HG03196 (cell line): ENCODE measurements around the gene PDGFC.
"Not testable (repeated sequence)": the region's sequence is repeated elsewhere in the genome, so short reads cannot be mapped to it uniquely, and the experiment has no call there.

Experiments used
- ATAC-seq: cut with Tn5 transposase; IDR thresholded peaks from one replicate; pipeline ENCODE4 v1.9.1; 2021; ENCODE audit not compliant: unreplicated experiment

The PDGFC gene

DNA sequence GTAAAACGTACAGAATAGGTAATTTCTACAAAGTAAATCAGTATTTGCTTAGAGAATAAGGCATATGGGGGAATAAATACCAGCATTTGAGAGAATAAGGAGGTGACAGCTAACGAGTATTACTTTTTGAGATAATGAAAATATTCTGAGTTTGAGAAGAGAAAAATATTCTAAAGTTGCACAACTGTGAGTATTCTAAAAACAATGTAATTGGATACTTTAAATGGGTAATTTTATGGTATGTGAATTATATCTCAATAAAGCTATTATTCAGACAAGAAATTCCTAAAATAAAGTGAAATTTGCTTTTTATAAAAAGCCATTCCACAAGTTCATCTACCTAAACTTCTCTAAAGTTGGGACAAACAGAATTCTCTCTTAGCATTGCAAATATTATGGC, 62.6 kb downstream of the PDGFC start:
- ATAC-seq: no peak

DNA sequence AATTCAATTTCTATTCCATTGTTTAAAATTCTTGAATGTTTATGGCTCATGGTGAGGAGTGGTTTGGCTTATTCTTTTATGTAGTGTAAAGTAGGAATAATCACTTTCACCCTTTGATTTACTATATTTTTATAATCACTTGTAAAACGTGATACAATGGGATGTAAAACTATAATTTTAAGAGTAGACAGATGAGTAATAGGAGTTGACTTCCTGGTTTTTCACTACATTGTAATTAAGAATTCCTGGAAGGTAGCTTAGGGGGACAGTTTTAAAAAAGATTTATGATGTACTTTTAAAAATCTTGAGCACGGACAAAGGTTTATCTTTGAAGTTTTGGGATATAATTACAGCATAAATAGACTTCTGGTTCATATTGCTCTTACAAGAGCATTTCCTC, 65.3 kb downstream of the PDGFC start:
- ATAC-seq: no peak

DNA sequence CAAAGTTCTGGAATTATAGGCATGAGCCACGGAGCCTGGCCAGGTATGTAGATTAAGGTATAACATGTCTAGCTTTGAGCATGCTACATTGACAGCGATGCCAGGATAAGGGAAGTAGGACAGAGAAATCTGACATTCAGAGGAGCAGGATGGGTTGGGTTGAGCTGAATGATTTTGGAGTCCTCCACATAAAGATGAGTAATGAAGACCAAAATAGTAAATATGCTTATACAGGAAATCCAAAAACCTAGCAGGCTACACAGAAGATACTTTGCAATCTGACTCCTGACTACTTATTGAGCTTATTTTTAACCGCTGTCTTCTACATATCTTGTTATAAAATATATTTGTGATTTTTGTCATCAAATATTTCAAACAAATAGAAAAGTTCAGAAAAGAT, 69.7 kb downstream of the PDGFC start:
- ATAC-seq: no peak

DNA sequence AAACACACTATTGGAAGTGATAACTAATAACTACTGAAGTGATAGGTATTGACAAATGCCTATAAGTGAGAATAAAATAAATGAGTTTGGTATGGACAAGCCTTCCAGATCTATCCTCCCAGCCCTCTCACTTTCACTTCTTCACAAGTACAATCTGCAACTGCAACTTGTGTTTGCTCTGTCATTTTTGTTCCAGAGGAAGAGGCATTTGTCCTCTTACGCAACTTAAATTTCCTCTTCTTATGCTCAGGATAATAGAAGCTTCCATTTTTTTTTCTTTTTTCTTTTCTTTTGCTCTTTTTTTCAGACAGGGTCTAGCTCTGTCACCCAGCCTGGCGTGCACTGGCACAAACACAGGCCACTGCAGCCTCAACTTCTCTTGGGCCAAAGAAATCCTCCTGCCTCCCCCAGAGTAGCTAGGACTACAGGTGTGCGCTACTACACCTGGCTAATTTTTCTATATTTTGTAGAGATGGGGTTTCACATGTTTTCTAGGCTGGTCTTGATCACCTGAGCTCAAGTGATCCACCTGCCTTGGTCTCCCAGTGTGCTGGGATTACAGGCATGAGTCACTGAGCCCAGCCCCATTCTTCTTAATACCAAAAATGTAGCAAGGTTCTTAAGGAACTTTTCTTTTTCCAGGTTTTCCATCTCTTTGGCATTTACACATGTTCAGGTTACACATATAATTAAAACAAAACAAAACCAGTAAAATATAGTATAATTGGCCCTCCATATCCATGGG, 73.1 kb downstream of the PDGFC start:
- no peak for ATAC-seq

DNA sequence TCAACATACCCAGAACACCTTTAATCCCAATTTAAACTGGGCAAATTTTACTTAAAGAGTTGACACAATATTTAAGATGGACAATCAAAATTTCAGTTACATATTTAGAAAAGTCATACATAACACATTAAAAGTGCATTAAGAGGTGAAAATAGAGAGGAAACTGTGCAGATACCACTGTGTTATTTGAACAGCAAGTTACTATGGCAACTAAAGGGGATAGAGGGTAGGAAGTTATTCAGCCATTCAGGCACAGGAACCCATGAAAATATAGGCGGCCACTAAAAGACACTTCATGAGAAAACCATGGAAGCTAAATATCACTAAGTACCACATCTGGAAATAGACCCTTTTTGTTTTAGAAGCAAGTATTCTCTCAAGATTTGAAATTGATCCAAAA, 75.1 kb downstream of the PDGFC start:
- no peak for ATAC-seq

DNA sequence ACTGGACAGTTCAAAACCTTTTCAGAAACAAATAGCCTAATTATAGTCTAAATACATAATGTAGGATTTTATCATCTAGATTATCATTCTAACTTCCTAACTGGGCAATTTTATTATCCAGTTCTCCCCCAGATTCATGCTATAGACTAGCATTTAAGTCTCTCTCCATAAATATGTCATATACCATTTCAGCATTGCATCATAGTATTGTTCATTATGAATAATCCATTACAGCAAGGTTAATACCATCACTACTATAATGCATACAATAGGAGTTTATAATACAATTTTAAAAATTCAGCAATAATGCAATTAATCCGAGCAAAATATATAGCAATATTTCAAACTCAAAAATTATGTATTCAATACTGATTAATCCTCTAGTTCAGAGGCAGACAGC, 77.4 kb downstream of the PDGFC start:
- no peak for ATAC-seq

DNA sequence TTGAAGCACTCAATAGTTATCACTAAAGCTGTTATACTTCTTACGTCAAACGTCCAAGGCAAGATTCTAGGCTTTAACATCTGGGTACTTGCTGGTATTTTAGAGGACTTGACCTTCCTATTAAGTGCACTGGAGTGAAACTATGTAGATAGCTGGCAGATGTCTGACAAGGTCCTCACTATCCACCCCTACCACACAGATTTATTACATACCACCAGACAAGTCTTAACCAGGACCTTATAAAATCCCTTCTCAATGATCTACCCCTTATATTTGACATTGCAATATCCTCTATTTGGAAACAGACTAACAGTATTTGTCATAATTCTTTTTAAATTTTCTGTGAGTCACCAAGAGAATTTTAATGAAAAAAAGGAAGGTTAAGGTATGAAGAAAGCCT, 78.8 kb downstream of the PDGFC start:
- no peak for ATAC-seq

DNA sequence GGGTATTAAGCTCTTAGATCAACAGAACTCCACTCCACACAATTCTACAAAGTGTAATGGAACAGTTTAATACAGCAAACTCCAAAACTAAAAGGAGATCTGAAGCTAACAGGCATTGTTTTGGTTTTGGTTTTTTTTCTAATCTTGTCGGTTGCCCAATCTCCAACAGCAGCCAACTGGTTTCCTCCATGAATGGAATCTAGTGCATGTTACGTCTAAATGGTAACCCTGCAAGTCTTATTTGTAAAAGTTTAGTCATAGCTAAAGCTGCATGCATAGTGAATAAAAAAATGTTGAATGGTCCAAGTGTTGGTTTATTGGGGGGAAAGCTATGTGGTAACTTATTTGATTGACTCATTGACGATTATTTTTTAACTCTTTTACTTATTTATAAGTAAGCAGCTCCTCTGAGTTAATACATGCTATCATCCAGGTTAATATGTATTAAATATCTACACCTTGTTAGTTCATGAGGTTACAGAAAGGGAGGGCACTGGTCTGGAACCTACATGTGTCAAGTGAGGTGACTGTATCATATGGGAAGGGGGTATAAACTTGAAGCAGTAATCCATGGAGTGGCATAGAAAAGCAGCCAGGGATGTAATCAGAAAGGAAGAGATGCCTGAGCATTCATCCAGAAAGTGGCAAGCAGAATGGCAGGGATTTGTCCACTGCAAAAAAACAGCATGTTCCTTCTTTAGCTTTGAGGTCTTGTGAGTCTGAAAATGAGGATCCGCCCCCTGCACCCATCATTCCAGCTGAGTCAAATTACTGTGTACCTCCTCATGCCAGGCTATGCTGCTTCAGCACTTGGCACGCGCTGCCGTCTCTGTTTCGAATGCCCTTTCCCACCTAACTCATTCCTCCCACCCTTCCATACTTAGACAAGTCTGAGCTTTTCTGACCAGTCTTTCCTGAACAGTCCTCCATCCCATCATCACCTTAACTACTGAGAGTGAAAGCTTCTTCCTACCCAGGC, 81.7 kb downstream of the PDGFC start:
- ATAC-seq: no peak

DNA sequence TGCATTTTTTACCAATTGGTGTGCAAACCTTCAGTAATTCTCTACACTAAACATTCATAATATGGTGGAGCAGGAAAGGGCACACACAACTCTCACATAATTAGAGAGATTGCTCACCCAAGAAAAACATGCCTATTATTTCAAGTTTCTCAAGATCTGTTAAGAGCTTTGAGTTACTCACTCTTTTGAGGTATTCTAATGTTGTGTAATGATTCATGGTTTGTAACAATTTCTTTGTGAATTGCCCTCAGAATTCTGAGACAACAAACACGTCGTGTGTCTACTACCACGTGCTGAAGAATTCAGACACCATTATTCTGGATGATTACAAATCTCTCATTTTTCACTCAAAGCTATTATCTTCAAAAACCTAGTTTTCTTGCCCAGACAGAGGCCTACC, 82.8 kb downstream of the PDGFC start:
- ATAC-seq: no peak

- no peak for ATAC-seq
Measured at GRCh38 chr4:156886481-156886880, 85.1 kb downstream of the PDGFC start.

DNA sequence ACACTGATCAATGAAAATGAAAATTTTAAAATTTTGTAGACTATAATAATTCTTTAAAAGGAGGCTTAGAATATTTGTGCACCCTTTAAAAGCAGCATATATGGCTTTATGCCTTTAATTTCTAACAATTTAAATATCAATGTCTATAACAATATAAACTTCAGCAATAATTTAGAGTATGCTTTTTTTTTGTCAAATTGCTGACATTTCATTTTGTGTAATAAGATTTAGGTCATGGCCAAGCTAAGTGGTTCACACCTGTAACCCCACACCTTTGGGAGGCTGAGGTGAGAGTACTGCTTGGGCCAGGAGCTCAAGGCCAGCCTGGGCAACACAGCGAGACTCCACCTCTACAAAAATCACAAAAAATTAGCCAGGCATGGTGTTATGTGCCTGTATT, 86.2 kb downstream of the PDGFC start:
- no peak for ATAC-seq

- no peak for ATAC-seq
Measured at GRCh38 chr4:156884183-156884582, 87.4 kb downstream of the PDGFC start.

GRCh38 chr4:156875704-156876103, 95.9 kb downstream of the PDGFC start:
- no peak for ATAC-seq

DNA sequence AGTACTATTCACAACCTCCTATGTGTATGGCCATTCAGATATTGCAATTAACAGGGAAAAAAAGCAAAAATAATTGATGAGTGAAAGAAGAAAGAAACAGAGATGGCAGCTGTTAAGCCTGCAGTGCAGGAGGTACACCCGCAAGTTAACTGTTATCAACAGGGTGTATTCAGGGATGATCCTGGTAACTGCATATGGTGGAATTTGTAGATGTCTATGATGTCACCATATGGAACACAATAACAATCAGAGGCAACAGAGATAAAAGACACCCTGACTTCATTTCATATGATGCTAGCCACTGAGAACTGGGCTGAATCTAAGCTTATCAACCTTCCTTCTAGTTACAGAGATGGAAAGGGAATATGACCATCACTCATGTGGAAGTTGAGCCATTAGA, 96.5 kb downstream of the PDGFC start:
- ATAC-seq: no peak

DNA sequence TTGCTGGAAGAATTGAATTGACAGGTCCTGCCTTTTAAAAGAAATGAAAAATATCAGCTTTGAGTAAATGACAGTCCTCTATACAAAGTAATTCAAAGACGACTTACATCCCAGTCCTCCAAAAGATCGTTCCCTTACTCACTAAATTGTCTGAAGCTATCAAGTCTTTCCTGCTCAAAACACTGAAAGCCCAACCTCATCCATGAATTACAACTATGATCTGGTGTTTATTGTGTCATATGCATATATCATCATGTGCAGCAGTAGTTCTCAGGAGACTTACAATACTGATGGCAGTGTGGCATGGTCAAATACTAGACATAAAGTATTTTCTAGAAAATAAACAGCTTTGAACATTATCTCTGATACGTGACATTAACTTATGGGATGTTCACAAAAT, 97.8 kb downstream of the PDGFC start:
- no peak for ATAC-seq

- no peak for ATAC-seq
Measured at GRCh38 chr4:156870861-156871260, 100.7 kb downstream of the PDGFC start.

DNA sequence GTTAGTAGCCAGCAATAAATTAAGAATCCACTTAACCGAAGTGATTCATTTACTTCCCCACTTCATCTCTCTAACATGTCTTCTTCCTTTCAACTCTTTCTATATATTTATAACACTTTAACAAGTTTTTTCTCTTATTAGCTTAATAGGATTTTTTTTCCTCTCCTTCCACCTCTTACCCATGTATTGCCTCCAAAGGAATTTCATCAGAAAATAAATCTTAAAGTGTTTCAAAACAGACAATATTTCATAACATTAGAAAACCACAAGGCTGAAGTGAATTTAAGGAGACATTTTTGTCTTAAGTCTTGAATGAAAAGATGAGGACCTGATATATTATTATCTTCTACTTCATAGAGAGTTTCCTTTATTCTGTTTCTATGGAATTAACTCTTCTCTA, 101.5 kb downstream of the PDGFC start:
- ATAC-seq: no peak

DNA sequence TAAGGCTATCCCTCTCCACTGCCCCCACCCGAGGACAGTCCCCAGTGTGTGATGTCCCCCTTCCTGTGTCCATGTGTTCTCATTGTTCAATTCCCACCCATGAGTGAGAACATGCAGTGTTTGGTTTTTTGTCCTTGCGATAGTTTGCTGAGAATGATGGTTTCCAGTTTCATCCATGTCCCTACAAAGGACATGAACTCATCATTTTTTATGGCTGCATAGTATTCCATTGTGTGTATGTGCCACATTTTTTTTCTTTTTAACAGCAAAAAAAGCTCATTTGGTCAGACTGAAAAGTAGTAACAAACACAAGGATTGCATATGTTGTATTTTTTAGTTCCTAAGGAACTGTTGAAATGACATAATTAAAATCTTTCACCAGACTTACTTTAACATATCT, 105.5 kb downstream of the PDGFC start:
- ATAC-seq: not testable (repeated sequence)

GRCh38 chr4:156865451-156865850, 106.1 kb downstream of the PDGFC start:
- ATAC-seq: no peak

GRCh38 chr4:156858071-156858470, 113.5 kb downstream of the PDGFC start:
- ATAC-seq: no peak

- ATAC-seq: no peak
Measured at GRCh38 chr4:156838761-156839160, 132.8 kb downstream of the PDGFC start.

GRCh38 chr4:156837625-156838345, 133.8 kb downstream of the PDGFC start:
- no peak for ATAC-seq
